Measurements from ENCODE around the gene NEURL1B.

- TF ChIP-seq POLR2A (IDR thresholded peaks at IDR 0.05) = no peak
- no peak for TF ChIP-seq CTCF (IDR thresholded peaks at IDR 0.05)
Observed at GRCh38 chr5:172687940-172688339, 46.9 kb downstream of the NEURL1B start.

Data from right lobe of liver (tissue), 4 donors.